Non-pigmented ciliary epithelial cell (primary cell): Measurements from ENCODE around the gene GDPD5.
A peak's percentile ranks its signal among the peaks of the same experiment; 100 is the strongest.

Source experiments
- DNase-seq: peaks from one replicate; pipeline ENCODE4 v3.0.0-alpha.2; 2010; ENCODE audit warnings: low read depth

GDPD5 gene

GRCh38 chr11:75510723-75511019 is 15.1 kb downstream of the GDPD5 start:
- DNase-seq, result no peak

DNA sequence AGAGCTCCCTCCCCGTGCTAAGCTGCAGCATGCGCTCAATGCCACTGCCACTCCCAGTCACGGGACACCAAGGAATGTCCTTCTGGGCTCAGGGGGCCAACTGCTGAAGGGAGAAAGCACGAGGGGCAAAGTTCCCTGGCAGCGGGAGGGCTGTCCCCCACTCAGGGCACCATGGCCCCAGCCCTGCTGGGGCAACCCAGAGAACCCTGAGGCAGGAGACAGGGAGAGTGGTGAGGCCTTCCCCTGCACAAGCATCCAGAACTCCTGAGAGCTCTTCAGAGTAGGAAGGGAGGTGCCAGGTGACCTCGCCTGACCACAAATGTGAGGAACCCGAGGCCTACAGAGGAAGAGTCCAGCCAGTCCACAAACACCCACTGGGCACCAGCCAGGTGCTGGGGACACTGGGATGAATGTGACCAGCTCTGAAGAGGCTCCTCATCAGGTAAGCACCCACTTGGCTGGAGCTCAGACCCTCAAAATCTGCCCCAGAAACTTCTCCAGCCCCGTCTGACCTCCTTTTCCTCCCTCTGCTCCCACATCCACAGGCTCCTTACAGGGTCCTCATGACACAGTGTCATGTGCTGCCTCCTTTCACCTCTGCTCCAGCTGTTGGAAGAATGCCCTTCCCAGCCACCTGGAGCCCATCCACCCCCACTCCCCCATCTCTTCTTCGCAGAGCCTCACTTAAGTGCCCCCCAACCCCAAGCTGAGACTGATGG is 15.6 kb downstream of the GDPD5 start:
- DNase-seq, result no peak

- DNase-seq, result no peak
These were observed 16.6 kb downstream of the GDPD5 start for GRCh38 chr11:75509020-75509720.

GRCh38 chr11:75508051-75508561 is 17.6 kb downstream of the GDPD5 start:
- no peak for DNase-seq

- no peak for DNase-seq
These were observed 18.2 kb downstream of the GDPD5 start for GRCh38 chr11:75507571-75507970.

GRCh38 chr11:75506827-75507226 is 18.9 kb downstream of the GDPD5 start:
- DNase-seq, result no peak

DNA sequence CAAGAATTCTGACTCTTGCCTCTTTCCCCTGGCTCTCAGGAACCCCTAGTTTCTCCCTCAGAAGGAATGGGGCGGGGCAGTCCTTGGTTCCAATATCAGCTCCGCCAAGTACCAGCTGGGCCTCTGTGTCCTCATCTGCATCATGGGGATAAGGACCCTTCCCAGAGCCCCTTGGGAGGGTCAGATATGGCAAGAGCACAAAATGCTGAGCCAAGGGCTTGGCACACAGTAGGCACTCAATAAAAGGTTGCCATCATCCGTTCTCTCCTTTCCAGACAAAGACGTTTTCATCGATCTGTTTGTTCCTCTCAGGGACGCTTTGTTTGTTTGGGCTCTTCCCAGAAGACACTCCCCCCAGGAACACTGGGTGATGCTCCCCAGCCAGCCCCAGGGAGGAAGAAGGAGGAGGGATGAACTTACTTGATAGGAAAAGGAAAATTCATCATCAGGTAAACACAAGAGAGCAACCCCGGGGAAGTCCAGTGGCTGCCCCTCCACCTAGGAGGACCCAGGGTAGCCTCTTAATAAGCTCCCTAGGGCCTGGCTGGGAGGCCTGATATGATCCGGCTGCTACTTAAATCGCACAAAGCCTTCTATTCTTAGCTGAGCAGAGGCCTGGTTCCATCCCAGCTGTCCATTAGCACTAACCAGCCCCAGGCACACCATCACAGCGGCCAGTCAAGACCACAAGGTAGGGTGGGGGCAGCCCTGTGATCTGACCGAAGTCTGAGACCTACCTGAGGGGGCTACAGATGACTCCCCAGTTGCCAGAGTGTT is 19.6 kb downstream of the GDPD5 start:
- no peak for DNase-seq

DNA sequence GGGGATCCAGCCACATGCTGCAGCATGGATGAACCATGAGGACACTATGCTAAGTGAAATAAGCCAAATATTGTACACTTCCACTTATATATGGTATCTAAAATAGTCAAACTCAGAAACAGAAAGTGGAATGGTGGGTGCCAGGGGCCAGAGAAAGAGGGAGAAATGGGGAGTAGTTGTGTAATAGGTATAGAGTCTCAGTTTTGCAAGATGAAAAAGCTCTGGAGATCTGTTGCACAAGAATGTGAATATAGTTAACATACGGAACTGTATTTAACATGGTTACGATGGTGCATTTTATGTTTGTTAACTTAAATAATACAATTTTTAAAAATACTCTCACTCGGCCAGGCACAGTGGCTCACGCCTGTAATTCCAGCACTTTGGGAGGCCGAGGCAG is 21.2 kb downstream of the GDPD5 start:
- DNase-seq, result no peak

GRCh38 chr11:75503531-75504099 is 22.1 kb downstream of the GDPD5 start:
- no peak for DNase-seq

DNA sequence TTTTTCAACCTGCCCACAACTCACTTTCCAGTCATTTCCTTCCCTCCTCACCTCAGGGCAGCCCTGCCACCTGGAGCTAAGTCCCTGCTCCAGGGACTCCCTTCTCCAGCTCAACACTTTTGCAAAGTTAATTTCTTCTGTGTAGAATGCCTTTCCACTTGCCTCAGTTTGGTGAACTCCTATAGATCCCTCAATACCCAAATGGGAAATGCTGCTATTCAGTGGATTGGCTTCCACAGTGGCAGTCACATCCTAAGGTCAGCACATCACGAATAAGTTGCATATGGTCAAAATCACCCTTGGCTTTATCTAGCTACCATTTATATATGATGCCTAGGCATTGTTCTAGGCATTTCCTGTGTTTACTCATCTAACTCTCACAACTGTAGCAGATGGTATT is 23.6 kb downstream of the GDPD5 start:
- no peak for DNase-seq

DNA sequence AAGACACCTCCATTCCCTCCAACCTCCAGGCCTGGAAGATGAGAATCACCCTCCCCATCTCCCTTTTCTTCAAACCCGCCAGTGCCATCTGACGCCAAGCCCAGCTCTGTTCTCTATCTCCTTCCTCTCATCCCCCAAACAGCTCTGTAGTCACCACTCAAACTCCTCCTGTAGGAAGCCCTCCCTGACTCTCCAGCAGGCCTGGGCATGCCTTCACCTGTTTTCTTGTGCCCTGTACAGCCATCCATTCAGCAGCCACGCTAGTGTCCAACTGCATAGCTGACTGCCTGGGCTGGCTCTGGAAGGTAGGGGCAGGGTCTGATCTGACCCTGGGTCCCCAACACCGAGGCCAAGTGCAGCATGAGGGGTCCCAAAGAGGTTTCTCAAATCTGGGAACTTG is 25.0 kb downstream of the GDPD5 start:
- DNase-seq, result no peak

DNA sequence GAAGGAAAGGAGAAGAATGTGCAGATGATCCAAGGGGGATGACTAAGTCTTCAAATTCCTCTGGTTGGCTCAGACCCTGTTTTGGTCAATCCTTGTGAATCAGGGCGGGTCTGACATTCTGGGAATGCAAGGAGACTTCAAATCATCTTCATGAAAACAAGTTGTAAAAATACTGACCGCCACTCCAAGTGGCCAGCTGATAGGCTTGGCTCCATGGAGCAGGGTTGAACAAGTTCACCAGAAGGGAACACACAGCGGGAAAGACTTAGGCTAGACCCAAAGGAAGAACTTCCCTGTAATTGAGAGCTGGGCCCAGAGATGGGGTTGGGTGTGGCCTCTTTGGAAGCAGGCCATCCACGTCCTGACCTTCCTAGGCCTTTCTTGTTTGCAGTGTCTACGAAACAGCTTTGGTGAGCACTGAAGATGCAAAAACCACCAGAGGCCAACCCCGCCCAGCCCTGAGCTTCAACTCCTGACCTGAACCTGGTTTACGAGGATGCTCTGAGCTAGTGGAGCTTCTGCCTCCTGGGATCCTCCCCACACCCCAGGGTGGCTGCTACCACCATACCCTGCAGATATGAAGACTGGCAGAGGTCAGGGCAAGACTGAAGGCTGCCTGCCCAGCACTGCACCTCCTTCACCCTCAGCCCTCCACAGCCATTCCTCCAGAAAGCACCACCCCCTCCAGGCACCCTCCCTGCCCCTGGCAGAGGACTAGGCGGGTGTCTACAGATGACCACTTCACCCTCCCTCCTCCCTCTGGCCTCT is 26.1 kb downstream of the GDPD5 start:
- peak; percentile 85 for DNase-seq

DNA sequence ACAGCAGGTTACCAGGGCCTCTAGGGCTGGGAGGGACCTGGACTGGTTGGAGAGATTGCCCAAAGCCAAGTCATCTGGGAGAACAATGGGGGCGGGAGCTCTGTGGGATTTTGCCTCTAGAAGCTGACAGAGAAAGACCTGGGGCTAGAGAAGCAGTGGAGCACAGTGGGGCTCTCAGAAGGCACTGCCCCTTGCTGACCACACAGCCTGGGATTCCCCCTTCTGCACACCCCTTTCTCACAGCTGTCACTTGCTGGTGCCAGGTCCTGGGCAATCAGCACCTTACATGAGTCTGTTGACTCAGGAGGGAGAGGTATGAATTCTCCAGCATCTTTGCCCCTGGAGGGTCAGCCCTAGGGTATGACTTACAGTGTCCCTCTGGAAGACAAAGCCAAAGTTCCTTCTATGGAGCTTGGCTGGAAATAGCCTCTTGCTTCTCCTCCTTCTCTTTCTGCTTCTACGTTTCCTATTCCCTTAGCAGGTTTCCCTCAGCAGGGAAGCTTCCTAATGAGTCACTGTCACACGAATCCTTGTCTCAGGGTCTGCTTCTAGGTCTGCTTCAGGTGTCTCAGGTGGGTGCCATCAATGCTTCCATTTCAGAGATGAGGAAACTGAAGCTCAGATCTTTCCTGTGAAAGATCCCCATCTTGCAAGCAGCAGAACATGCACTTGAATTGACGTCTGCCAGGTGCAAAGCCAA is 27.0 kb downstream of the GDPD5 start:
- DNase-seq, result no peak

- no peak for DNase-seq
These were observed 27.8 kb downstream of the GDPD5 start for GRCh38 chr11:75497788-75498409.

DNA sequence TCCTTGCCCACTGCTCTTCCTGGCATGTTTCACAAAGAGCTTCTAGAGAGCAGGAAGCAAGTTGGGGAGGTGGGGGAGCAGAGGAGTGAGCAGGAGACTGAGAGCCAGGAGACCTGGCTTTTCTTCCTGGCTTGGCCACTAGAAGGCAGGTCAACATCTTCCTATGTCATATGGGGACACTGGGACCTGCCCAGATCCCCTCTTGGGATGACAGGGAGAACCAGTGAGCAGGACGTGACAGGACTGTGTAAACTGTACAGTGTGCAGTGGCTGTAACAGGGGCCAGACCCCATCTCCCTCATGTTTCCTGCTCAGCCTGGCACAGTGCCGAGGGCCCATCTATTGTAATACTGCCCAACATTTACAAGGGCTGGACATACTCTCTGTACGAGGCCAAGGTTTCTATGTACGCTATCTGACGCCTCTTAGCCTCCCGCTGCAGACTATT is 29.4 kb downstream of the GDPD5 start:
- DNase-seq, result no peak

DNA sequence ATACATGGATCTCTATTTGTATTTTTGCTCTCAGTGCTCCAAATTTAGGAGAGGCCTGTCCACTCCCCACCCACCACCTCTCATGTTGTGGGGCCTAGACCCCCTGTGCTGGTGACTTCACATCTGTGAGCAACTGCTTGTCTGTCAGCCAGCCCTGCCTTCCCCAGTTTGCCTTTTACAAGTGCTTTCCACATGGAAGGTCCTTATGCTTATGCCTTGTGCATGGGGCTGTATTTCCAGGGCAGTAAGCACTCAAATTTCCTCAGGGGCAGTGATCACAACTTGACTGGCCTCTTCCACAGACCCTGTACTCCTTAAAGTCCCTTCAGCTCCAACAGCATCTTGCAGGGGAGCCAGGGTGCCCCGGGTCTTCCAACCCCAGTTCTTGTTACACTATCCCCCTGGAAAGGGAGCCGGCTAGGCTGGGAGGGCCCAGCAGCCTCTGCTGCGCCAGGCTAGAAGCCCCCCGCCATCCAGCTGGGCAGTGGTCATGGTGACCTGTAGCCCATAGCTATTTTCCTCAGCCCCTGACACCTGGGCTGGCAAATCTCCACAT is 29.9 kb downstream of the GDPD5 start:
- DNase-seq, result no peak

GRCh38 chr11:75493626-75494025 is 32.1 kb downstream of the GDPD5 start:
- DNase-seq, result no peak

DNA sequence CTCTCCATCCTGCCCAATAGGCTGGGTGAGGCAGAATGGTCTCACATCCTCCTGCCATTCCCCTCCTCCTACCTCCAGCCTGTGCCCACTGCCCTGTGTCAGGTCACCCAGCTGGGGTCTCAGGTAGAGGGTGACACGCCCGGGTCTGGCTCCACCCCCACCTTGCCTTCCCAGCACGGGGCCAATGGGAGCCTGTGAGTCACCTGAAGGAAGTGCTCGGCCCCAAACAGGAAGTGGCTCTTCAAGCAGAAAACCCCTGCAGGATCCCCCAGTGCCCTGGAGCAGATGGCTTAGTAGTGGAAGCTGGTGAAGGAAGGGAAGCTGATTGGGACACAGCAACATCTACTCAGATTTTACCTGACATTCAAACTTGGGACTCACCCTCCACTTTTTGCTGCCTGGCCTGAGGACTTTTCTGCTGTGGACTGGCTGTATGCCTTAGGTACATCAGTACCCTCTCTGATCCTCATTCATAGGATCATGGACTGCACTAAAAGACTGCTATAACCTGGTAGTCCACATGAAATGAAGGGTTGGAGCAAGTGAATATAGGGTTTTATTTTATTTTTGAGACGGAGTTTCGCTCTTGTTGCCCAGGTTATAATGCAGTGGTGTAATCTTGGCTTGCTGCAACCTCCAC is 33.4 kb downstream of the GDPD5 start:
- no peak for DNase-seq

GRCh38 chr11:75491465-75491864 is 34.3 kb downstream of the GDPD5 start:
- DNase-seq, result no peak
